Activated CD4-positive, alpha-beta memory T cell treated with anti-CD3 and anti-CD28 coated beads for 36 hours (primary cell): Measurements from ENCODE around the gene USF3. TPM values are rescaled to one million over a fixed set of nuclear protein-coding genes. Genes with fewer than 3 reads are reported as not detected.

Experiments
- CTCF ChIA-PET: fragments of 350-600 bp; sonication (Branson Sonifier 250); formaldehyde crosslinking; loops from one replicate; lab custom pipeline; 2021; ENCODE audit warnings: antibody characterized with exemption, inconsistent platforms; lab: Charles Lee
- POLR2A ChIA-PET: fragments of 350-600 bp; sonication (Branson Sonifier 250); formaldehyde crosslinking; loops from one replicate; lab custom pipeline; 2021; ENCODE audit warnings: antibody characterized with exemption; lab: Charles Lee
- DNase-seq: peaks from one replicate; pipeline ENCODE4 v3.0.0-alpha.2; 2020
- H3K27ac Mint-ChIP-seq: one replicate; pipeline ENCODE4 v1.8.0; 2021; ENCODE audit warnings: mixed read lengths
- H3K27me3 Mint-ChIP-seq: one replicate; pipeline ENCODE4 v1.8.0; 2021; ENCODE audit warnings: mixed read lengths
- H3K36me3 Mint-ChIP-seq: one replicate; pipeline ENCODE4 v1.8.0; 2021; ENCODE audit warnings: mixed read lengths
- H3K4me1 Mint-ChIP-seq: one replicate; pipeline ENCODE4 v1.8.0; 2021; ENCODE audit warnings: low read depth, mixed read lengths
- H3K4me3 Mint-ChIP-seq: one replicate; pipeline ENCODE4 v1.8.0; 2021; ENCODE audit warnings: mild to moderate bottlenecking, mixed read lengths
- H3K9me3 Mint-ChIP-seq: one replicate; pipeline ENCODE4 v1.8.0; 2021; ENCODE audit warnings: mixed read lengths
- intact Hi-C: fragments of 100-400 bp; cut with micrococcal nuclease; formaldehyde crosslinking; loops from one replicate; pipeline ENCODE4 v1.15.1; 2023
- total RNA-seq, 2 experiments: library from RNA; stranded (reverse); gene quantifications; one replicate each; pipeline ENCODE4 v1.2.3, GENCODE V29; 2021

USF3 gene
- total RNA-seq, 2 experiments from 2014 or later, result 11.7 to 12.2 TPM

GRCh38 chr3:113601240-113601639 is 95.2 kb downstream of the USF3 start:
- H3K4me1 Mint-ChIP-seq, result peaks cover under 1% of the 10 kb centered on the region
- H3K27ac Mint-ChIP-seq, result no peak overlapping the region
- no peaks in the 10 kb centered on the region for H3K9me3 Mint-ChIP-seq
- H3K36me3 Mint-ChIP-seq, result peaks cover 8% of the 10 kb centered on the region
- DNase-seq, result no peak
- intact Hi-C loops, result no loop called here
- H3K27me3 Mint-ChIP-seq, result no peaks in the 10 kb centered on the region
- POLR2A ChIA-PET, result no interaction called here
- H3K4me3 Mint-ChIP-seq, result no peak overlapping the region
- CTCF ChIA-PET, result interaction anchor here (1.1 kb wide), 1 partner anchor 106 kb away, joined by 3 read pairs; no protein-coding TSS in a partner anchor

GRCh38 chr3:113600418-113601182 is 95.8 kb downstream of the USF3 start:
- H3K4me1 Mint-ChIP-seq, result no peaks in the 10 kb centered on the region
- H3K36me3 Mint-ChIP-seq, result peaks cover 8% of the 10 kb centered on the region
- no peaks in the 10 kb centered on the region for H3K27me3 Mint-ChIP-seq
- no peak for DNase-seq
- no peaks in the 10 kb centered on the region for H3K9me3 Mint-ChIP-seq
- H3K27ac Mint-ChIP-seq, result no peak overlapping the region
- ChIA-PET CTCF (interaction anchor here (1.1 kb wide), 1 partner anchor 105 kb away, joined by 3 read pairs; no protein-coding TSS in a partner anchor), POLR2A (no interaction called here)
- no peak overlapping the region for H3K4me3 Mint-ChIP-seq
- intact Hi-C loops, result no loop called here

Other genes starting within 250 kb of the USF3 start
- gene SPICE1, start 181.5 kb downstream of the USF3 start, total RNA-seq, result 10 to 100 TPM; 23.1 to 24.1 TPM
- 10 to 100 TPM; 11.3 TPM for gene SIDT1, start 164.1 kb downstream of the USF3 start, total RNA-seq
- 100 to 1,000 TPM; 112 to 113 TPM for gene NAA50, start 49.6 kb upstream of the USF3 start, total RNA-seq
- 10 to 100 TPM; 43.5 to 45.4 TPM for gene ATP6V1A, start 50.4 kb upstream of the USF3 start, total RNA-seq
- gene GRAMD1C, start 142.1 kb upstream of the USF3 start, total RNA-seq, result 1 to 10 TPM in 1 of 2 experiments, under 1 TPM in 1; 0.64 to 1.2 TPM